WTC11 (cell line): ENCODE measurements around the gene LOXL3. TPM values are rescaled to one million over a fixed set of nuclear protein-coding genes. Genes with fewer than 3 reads are reported as not detected.

Experiments used
- ATF3 ChIP-seq: sonication (generic); formaldehyde crosslinking; conservative IDR thresholded peaks from 2 replicates; pipeline ENCODE4 v1.8.1; 2022; ENCODE audit warnings: mild to moderate bottlenecking, missing genetic modification reagents
- ATF6 ChIP-seq: sonication (generic); formaldehyde crosslinking; IDR thresholded peaks from 2 replicates; pipeline ENCODE4 v1.8.1; 2023; ENCODE audit warnings: mild to moderate bottlenecking, missing genetic modification reagents
- CBFB ChIP-seq: sonication (generic); formaldehyde crosslinking; IDR thresholded peaks from 2 replicates; pipeline ENCODE4 v1.8.1; 2022; ENCODE audit warnings: mild to moderate bottlenecking, low read depth, missing genetic modification reagents
- E2F1 ChIP-seq: sonication (generic); formaldehyde crosslinking; IDR thresholded peaks from 2 replicates; pipeline ENCODE4 v1.8.0; 2022; ENCODE audit warnings: mild to moderate bottlenecking, missing genetic modification reagents
- E2F5 ChIP-seq: sonication (generic); formaldehyde crosslinking; IDR thresholded peaks from 2 replicates; pipeline ENCODE4 v1.8.1; 2022; ENCODE audit warnings: mild to moderate bottlenecking, moderate library complexity, missing genetic modification reagents
- ETV6 ChIP-seq: sonication (generic); formaldehyde crosslinking; IDR thresholded peaks from 2 replicates; pipeline ENCODE4 v1.8.1; 2022; ENCODE audit warnings: mild to moderate bottlenecking, missing genetic modification reagents
- FOXK1 ChIP-seq: sonication (generic); formaldehyde crosslinking; IDR thresholded peaks from 2 replicates; pipeline ENCODE4 v1.8.0; 2022; ENCODE audit warnings: mild to moderate bottlenecking, moderate library complexity, missing genetic modification reagents
- GABPB1 ChIP-seq: sonication (generic); formaldehyde crosslinking; IDR thresholded peaks from 2 replicates; pipeline ENCODE4 v1.8.1; 2023; ENCODE audit warnings: mild to moderate bottlenecking, missing genetic modification reagents
- GTF2I ChIP-seq: fragments of 250-450 bp; sonication (Bioruptor Pico); conservative IDR thresholded peaks from 2 replicates; pipeline ENCODE4 v1.4.0; 2021; ENCODE audit warnings: mild to moderate bottlenecking
- HMGA2 ChIP-seq: fragments of 250-450 bp; sonication (Bioruptor Pico); IDR thresholded peaks from 2 replicates; pipeline ENCODE4 v1.4.0; 2021; ENCODE audit warnings: mild to moderate bottlenecking, moderate library complexity
- IRF1 ChIP-seq: sonication (generic); formaldehyde crosslinking; IDR thresholded peaks from 2 replicates; pipeline ENCODE4 v1.8.0; 2023; ENCODE audit warnings: missing genetic modification reagents
- JUN ChIP-seq: sonication (generic); formaldehyde crosslinking; IDR thresholded peaks from 2 replicates; pipeline ENCODE4 v1.8.0; 2023; ENCODE audit warnings: mild to moderate bottlenecking, missing genetic modification reagents
- KAT7 ChIP-seq: sonication (generic); formaldehyde crosslinking; IDR thresholded peaks from 2 replicates; pipeline ENCODE4 v1.8.1; 2023; ENCODE audit warnings: missing genetic modification reagents, mild to moderate bottlenecking, borderline replicate concordance
- MXD4 ChIP-seq: fragments of 250-450 bp; sonication (Bioruptor Pico); IDR thresholded peaks from 2 replicates; pipeline ENCODE4 v1.8.0; 2021; ENCODE audit warnings: mild to moderate bottlenecking, moderate library complexity, borderline replicate concordance
- NFE2L1 ChIP-seq: sonication (generic); formaldehyde crosslinking; IDR thresholded peaks from 2 replicates; pipeline ENCODE4 v1.8.1; 2023; ENCODE audit warnings: missing genetic modification reagents
- OVOL2 ChIP-seq: fragments of 250-450 bp; sonication (Bioruptor Pico); IDR thresholded peaks from 2 replicates; pipeline ENCODE4 v1.9.0; 2021; ENCODE audit warnings: mild to moderate bottlenecking, borderline replicate concordance
- PREB ChIP-seq: sonication (generic); formaldehyde crosslinking; IDR thresholded peaks from 2 replicates; pipeline ENCODE4 v1.8.1; 2022; ENCODE audit warnings: mild to moderate bottlenecking, missing genetic modification reagents, moderate library complexity, borderline replicate concordance
- SMAD3 ChIP-seq: sonication (generic); formaldehyde crosslinking; IDR thresholded peaks from 2 replicates; pipeline ENCODE4 v1.8.0; 2022; ENCODE audit warnings: missing genetic modification reagents, mild to moderate bottlenecking, borderline replicate concordance
- SMAD4 ChIP-seq: sonication (generic); formaldehyde crosslinking; IDR thresholded peaks from 2 replicates; pipeline ENCODE4 v1.8.0; 2022; ENCODE audit warnings: mild to moderate bottlenecking, missing genetic modification reagents
- SOX15 ChIP-seq: fragments of 250-450 bp; sonication (Bioruptor Pico); IDR thresholded peaks from 2 replicates; pipeline ENCODE4 v1.9.0; 2021; ENCODE audit warnings: mild to moderate bottlenecking
- USF1 ChIP-seq: sonication (generic); formaldehyde crosslinking; IDR thresholded peaks from 2 replicates; pipeline ENCODE4 v1.8.0; 2022; ENCODE audit warnings: mild to moderate bottlenecking, missing genetic modification reagents
- USF2 ChIP-seq: sonication (generic); formaldehyde crosslinking; IDR thresholded peaks from 2 replicates; pipeline ENCODE4 v1.8.1; 2023; ENCODE audit warnings: mild to moderate bottlenecking, missing genetic modification reagents, moderate library complexity
- ZMAT4 ChIP-seq: fragments of 250-450 bp; sonication (Bioruptor Pico); IDR thresholded peaks from 2 replicates; pipeline ENCODE4 v1.9.0; 2021; ENCODE audit warnings: mild to moderate bottlenecking
- ZNF138 ChIP-seq: sonication (generic); formaldehyde crosslinking; conservative IDR thresholded peaks from 2 replicates; pipeline ENCODE4 v1.8.1; 2022; ENCODE audit warnings: mild to moderate bottlenecking, moderate library complexity, missing genetic modification reagents
- ZNF416 ChIP-seq: fragments of 250-450 bp; sonication (Bioruptor Pico); IDR thresholded peaks from 2 replicates; pipeline ENCODE4 v1.9.0; 2021; ENCODE audit warnings: mild to moderate bottlenecking, inconsistent platforms
- ZNF425 ChIP-seq: fragments of 250-450 bp; sonication (Bioruptor Pico); conservative IDR thresholded peaks from 2 replicates; pipeline ENCODE4 v1.9.0; 2021; ENCODE audit warnings: mild to moderate bottlenecking
- ZNF671 ChIP-seq: fragments of 250-450 bp; sonication (Bioruptor Pico); IDR thresholded peaks from 2 replicates; pipeline ENCODE4 v1.8.0; 2021; ENCODE audit warnings: mild to moderate bottlenecking
- ZSCAN18 ChIP-seq: fragments of 250-450 bp; sonication (Bioruptor Pico); IDR thresholded peaks from 2 replicates; pipeline ENCODE4 v2.1.2; 2022; ENCODE audit warnings: mild to moderate bottlenecking, moderate library complexity
- total RNA-seq: library from RNA; stranded (reverse); gene quantifications from 3 replicates; pipeline ENCODE4 v1.2.3, GENCODE V29; 2021

LOXL3 gene
- total RNA-seq, 1 experiment from 2014 or later: 21.1 TPM

- TF ChIP-seq USF2 (CRISPR knock-in tag) (no peak), JUN (CRISPR knock-in tag) (peak; percentile 93), E2F1 (CRISPR knock-in tag) (peak; percentile 96), NFE2L1 (CRISPR knock-in tag) (peak; percentile 95; the same call in 1 of the 2 replicates), MXD4 (CRISPR knock-in tag) (no peak), SMAD3 (peak; percentile 42; the same call in 1 of the 2 replicates), IRF1 (CRISPR knock-in tag) (peak; percentile 96), ATF3 (no peak; the same call in 1 of the 2 replicates), ZNF671 (no peak), HMGA2 (CRISPR knock-in tag) (no peak), GTF2I (CRISPR knock-in tag) (no peak), ETV6 (CRISPR knock-in tag) (peak; percentile 96), ZNF138 (peak; percentile 30; the same call in 1 of the 2 replicates), GABPB1 (no peak), USF1 (CRISPR knock-in tag) (peak; percentile 72; the same call in 1 of the 2 replicates), CBFB (CRISPR knock-in tag) (no peak), ZSCAN18 (no peak), SOX15 (CRISPR knock-in tag) (no peak), OVOL2 (CRISPR knock-in tag) (no peak), PREB (CRISPR knock-in tag) (no peak; the same call in 1 of the 2 replicates), SMAD4 (CRISPR knock-in tag) (peak; percentile 85), ZNF425 (CRISPR knock-in tag) (no peak), FOXK1 (CRISPR knock-in tag) (peak; percentile 83), ZMAT4 (CRISPR knock-in tag) (no peak), KAT7 (peak; percentile 57; the same call in 1 of the 2 replicates), ZNF416 (no peak), ATF6 (CRISPR knock-in tag) (0 out of 2 replicates have a peak, but pooled peaks have one; percentile 48), E2F5 (CRISPR knock-in tag) (peak; percentile 83)
Measured at GRCh38 chr2:74515981-74516633, 37.6 kb downstream of the LOXL3 start (continued).
